ENCODE data around the gene PDK2.

The PDK2 gene

GRCh38 chr17:50152736-50153135, 57.6 kb downstream of the PDK2 start:
- DNase-seq: no peak

- no peak for DNase-seq
Observed at GRCh38 chr17:50153650-50154575, 58.8 kb downstream of the PDK2 start.

- no peak for DNase-seq
Observed at GRCh38 chr17:50154604-50155003, 59.5 kb downstream of the PDK2 start.

GRCh38 chr17:50155115-50155819, 60.1 kb downstream of the PDK2 start:
- no peak for DNase-seq

- no peak for DNase-seq
Observed at GRCh38 chr17:50157891-50158290, 62.7 kb downstream of the PDK2 start.

- DNase-seq: peak; percentile 94
Observed at GRCh38 chr17:50161023-50161910, 66.1 kb downstream of the PDK2 start.
